ENCODE results near the gene HSF2BP. TPM values are rescaled to one million over a fixed set of nuclear protein-coding genes. Genes with fewer than 3 reads are reported as not detected.

The HSF2BP gene
- total RNA-seq, 1 experiment from 2014 or later: 1.5 TPM

- H3K27ac Mint-ChIP-seq: no peak overlapping the region
- Histone ChIP-seq H3K23ac (ENCODE audit: insufficient read length, low read depth, low read length) (no peak overlapping the region), H4K20me1 (ENCODE audit: control insufficient read depth, insufficient read depth, insufficient read length) (no peaks in the 10 kb centered on the region), H3K4ac (ENCODE audit: low read depth, low read length) (no peak overlapping the region), H3K14ac (ENCODE audit: insufficient read depth, low read length) (no peak overlapping the region), H2AK5ac (ENCODE audit: insufficient read length, low read length) (no peak overlapping the region), H2BK20ac (ENCODE audit: low read depth, low read length, poor library complexity, severe bottlenecking) (no peak overlapping the region), H3K4me2 (ENCODE audit: insufficient read depth, insufficient read length, low read length) (no peak overlapping the region), H3K18ac (ENCODE audit: insufficient read length, low read depth, low read length) (no peak overlapping the region), H4K91ac (ENCODE audit: insufficient read length, low read depth, low read length) (no peak overlapping the region), H4K5ac (ENCODE audit: insufficient read length, low read depth, low read length) (no peak overlapping the region), H3K23me2 (ENCODE audit: insufficient read length, low read depth, low read length, poor library complexity, severe bottlenecking) (no peaks in the 10 kb centered on the region), H2BK120ac (ENCODE audit: low read depth, low read length, poor library complexity, severe bottlenecking) (no peak overlapping the region), H4K8ac (replicated peaks; ENCODE audit: insufficient read length, low read depth, low read length) (no peak overlapping the region), H2AFZ (ENCODE audit: low read length) (no peak overlapping the region), H3K4me1 (ENCODE audit: insufficient read depth, low read length) (no peaks in the 10 kb centered on the region), H2BK15ac (ENCODE audit: low read depth, low read length) (no peak overlapping the region), H3K9ac (ENCODE audit: extremely low read depth, insufficient read length, low read length) (no peak overlapping the region), H3K79me2 (ENCODE audit: insufficient read depth, low read length) (no peaks in the 10 kb centered on the region), H3K27me3 (ENCODE audit: insufficient read depth, low read length) (no peaks in the 10 kb centered on the region), H3K9me3 (ENCODE audit: control insufficient read depth, low read depth, low read length) (no peaks in the 10 kb centered on the region), H2BK5ac (ENCODE audit: insufficient read length, low read length) (no peak overlapping the region), H3K56ac (ENCODE audit: insufficient read length, low read depth, low read length) (no peak overlapping the region), H3K27ac (ENCODE audit: insufficient read length, low read depth, low read length) (no peak overlapping the region), H2BK12ac (ENCODE audit: insufficient read length, low read depth, low read length) (no peak overlapping the region), H3K79me1 (ENCODE audit: insufficient read depth, low read depth, low read length, poor library complexity, severe bottlenecking) (no peaks in the 10 kb centered on the region), H3T11ph (ENCODE audit: low read length) (no peak overlapping the region)
- no peaks in the 10 kb centered on the region for H3K9me3 Mint-ChIP-seq
- no peaks in the 10 kb centered on the region for H3K4me1 Mint-ChIP-seq
- H3K36me3 Mint-ChIP-seq (ENCODE audit: insufficient read depth in 1 of 3, low read depth in 3 of 3): peaks cover 33 to 96% (median 90%) of the 10 kb centered on the region in 3 experiments; a peak in 6 of 7 replicates
- WGBS (ENCODE audit: extremely low coverage, insufficient read length, low lambda C conversion rate): no CpG with 5 or more reads among the region's 10 CpGs
- DNase-seq: no peak
- no peak for TF ChIP-seq CTCF (conservative IDR thresholded peaks at IDR 0.05)
- no peaks in the 10 kb centered on the region for H3K27me3 Mint-ChIP-seq (ENCODE audit: low read depth)
- H3K4me3 Mint-ChIP-seq: no peak overlapping the region
Measured at GRCh38 chr21:43691801-43692200, 32.5 kb upstream of the HSF2BP start.
